ENCODE results near the gene WIPF2. TPM values are rescaled to one million over a fixed set of nuclear protein-coding genes. Genes with fewer than 3 reads are reported as not detected.

WIPF2 gene
- total RNA-seq, 2 donors from 2014 or later = 12.6 to 27.0 TPM

- no peaks in the 10 kb centered on the region for H3K36me3 ChIP-seq
- H3K9me3 ChIP-seq = no peaks in the 10 kb centered on the region
- TF ChIP-seq CTCF (IDR thresholded peaks at IDR 0.05) (no peak), POLR2AphosphoS5 (IDR thresholded peaks at IDR 0.05) (no peak), POLR2A (IDR thresholded peaks at IDR 0.05) (no peak)
- DNase-seq (ENCODE audit: low spot score) = no peak
- intact Hi-C loops (cut with DNase I) = loop anchor here (5.0 to 10.0 kb wide), 2 partner anchors 36 to 104 kb away; partner anchors contain the start of gene TOP2A
- no peaks in the 10 kb centered on the region for H3K27me3 ChIP-seq (replicated peaks; ENCODE audit: insufficient read depth)
- no peak overlapping the region for H3K4me3 ChIP-seq
- 33% methylated on average over 7 of the region's 7 CpGs for WGBS
- H3K27ac ChIP-seq = peak overlapping the region in 1 of 2 donors; percentile 36
- peaks cover 30% of the 10 kb centered on the region for H3K4me1 ChIP-seq (replicated peaks)
Measured at GRCh38 chr17:40310882-40311391, 91.8 kb downstream of the WIPF2 start.

- peaks cover 33% of the 10 kb centered on the region for H3K4me1 ChIP-seq (replicated peaks)
Measured at GRCh38 chr17:40311575-40311974, 92.5 kb downstream of the WIPF2 start.

GRCh38 chr17:40312131-40312731 is 93.1 kb downstream of the WIPF2 start:
- Histone ChIP-seq H3K4me1 (replicated peaks) (peaks cover 34% of the 10 kb centered on the region), H3K27ac (peak overlapping the region; percentile 10 to 36), H3K27me3 (replicated peaks; ENCODE audit: insufficient read depth) (no peaks in the 10 kb centered on the region), H3K4me3 (no peak overlapping the region), H3K9me3 (no peaks in the 10 kb centered on the region), H3K36me3 (no peaks in the 10 kb centered on the region)
- intact Hi-C loops (cut with DNase I) = loop anchor here (5.0 to 10.0 kb wide), 2 partner anchors 35 to 103 kb away; partner anchors contain the start of gene TOP2A
- WGBS = 36% methylated on average over 7 of the region's 7 CpGs
- no peak for TF ChIP-seq POLR2A (IDR thresholded peaks at IDR 0.05)
- TF ChIP-seq POLR2AphosphoS5 (IDR thresholded peaks at IDR 0.05) = no peak
- DNase-seq (ENCODE audit: low spot score) = no peak

More at GRCh38 chr17:40311575-40311974, 92.5 kb downstream of the WIPF2 start:
- 17% methylated on average over 2 of the region's 2 CpGs for WGBS
- Histone ChIP-seq H3K27me3 (replicated peaks; ENCODE audit: insufficient read depth) (no peaks in the 10 kb centered on the region), H3K27ac (peak overlapping the region in 1 of 2 donors; percentile 36), H3K9me3 (no peaks in the 10 kb centered on the region), H3K36me3 (no peaks in the 10 kb centered on the region), H3K4me3 (no peak overlapping the region)
- no peak for DNase-seq (ENCODE audit: low spot score)
- intact Hi-C loops (cut with DNase I) = loop anchor here (5.0 to 10.0 kb wide), 2 partner anchors 36 to 103 kb away; partner anchors contain the start of gene TOP2A
- TF ChIP-seq POLR2AphosphoS5 (IDR thresholded peaks at IDR 0.05) (peak; percentile 9), CTCF (IDR thresholded peaks at IDR 0.05) (peak in 1 of 4 experiments; percentile 4), POLR2A (IDR thresholded peaks at IDR 0.05) (no peak)

- Histone ChIP-seq H3K27me3 (replicated peaks; ENCODE audit: insufficient read depth) (no peaks in the 10 kb centered on the region), H3K27ac (peak overlapping the region in 1 of 2 donors; percentile 36), H3K9me3 (no peaks in the 10 kb centered on the region), H3K36me3 (no peaks in the 10 kb centered on the region), H3K4me3 (no peak overlapping the region), H3K4me1 (replicated peaks) (peaks cover 29% of the 10 kb centered on the region)
- intact Hi-C loops (cut with DNase I) = loop anchor here (5.0 to 10.0 kb wide), 2 partner anchors 34 to 102 kb away; partner anchors contain the start of gene TOP2A
- DNase-seq (ENCODE audit: low spot score) = no peak
- no peak for TF ChIP-seq POLR2A (IDR thresholded peaks at IDR 0.05)
- no peak for TF ChIP-seq CTCF (IDR thresholded peaks at IDR 0.05)
- TF ChIP-seq POLR2AphosphoS5 (IDR thresholded peaks at IDR 0.05) = no peak
- WGBS = 61% methylated on average over 4 of the region's 4 CpGs
Measured at GRCh38 chr17:40312893-40313667, 94.0 kb downstream of the WIPF2 start.
